IPS-18c (cell line): ENCODE results near the gene SERTAD1.

Experiments
- H3K4me3 ChIP-seq: 2 replicates; pipeline ENCODE4 v1.7.0; 2013; ENCODE audit warnings: low read depth, mild to moderate bottlenecking, low read length, moderate library complexity; ENCODE audit not compliant: insufficient read depth
- H3K9me3 ChIP-seq: one replicate; pipeline ENCODE4 v1.6.1; 2013; ENCODE audit warnings: mild to moderate bottlenecking, low read length, moderate library complexity; ENCODE audit not compliant: control insufficient read depth, insufficient read depth

Gene SERTAD1

GRCh38 chr19:40395956-40396355 lies 29.8 kb downstream of the SERTAD1 start:
- Histone ChIP-seq H3K4me3 (no peak overlapping the region), H3K9me3 (no peaks in the 10 kb centered on the region)

- Histone ChIP-seq H3K4me3 (no peak overlapping the region), H3K9me3 (no peaks in the 10 kb centered on the region)
Observed at GRCh38 chr19:40394816-40395210, 31.0 kb downstream of the SERTAD1 start.

GRCh38 chr19:40393894-40394815 lies 31.6 kb downstream of the SERTAD1 start:
- no peaks in the 10 kb centered on the region for H3K9me3 ChIP-seq
- H3K4me3 ChIP-seq, result no peak overlapping the region

- no peaks in the 10 kb centered on the region for H3K9me3 ChIP-seq
- H3K4me3 ChIP-seq, result no peak overlapping the region
Observed at GRCh38 chr19:40392894-40393517, 32.8 kb downstream of the SERTAD1 start.

- H3K4me3 ChIP-seq, result no peak overlapping the region
- H3K9me3 ChIP-seq, result no peaks in the 10 kb centered on the region
Observed at GRCh38 chr19:40392123-40392522, 33.7 kb downstream of the SERTAD1 start.

GRCh38 chr19:40390084-40390742 lies 35.6 kb downstream of the SERTAD1 start, which contains the start of gene HIPK4:
HIPK4 (minus strand) TSS chr19:40390181; CDS start chr19:40389902, 279 bp downstream.
- H3K9me3 ChIP-seq, result no peaks in the 10 kb centered on the region
- H3K4me3 ChIP-seq, result no peak within 1 kb of the TSS

- Histone ChIP-seq H3K9me3 (no peaks in the 10 kb centered on the region), H3K4me3 (no peak overlapping the region)
Observed at GRCh38 chr19:40389404-40390083, 36.2 kb downstream of the SERTAD1 start.

GRCh38 chr19:40388481-40388880 lies 37.3 kb downstream of the SERTAD1 start:
- Histone ChIP-seq H3K4me3 (no peak overlapping the region), H3K9me3 (no peaks in the 10 kb centered on the region)

GRCh38 chr19:40387155-40387554 lies 38.6 kb downstream of the SERTAD1 start:
- Histone ChIP-seq H3K4me3 (no peak overlapping the region), H3K9me3 (no peaks in the 10 kb centered on the region)

- Histone ChIP-seq H3K9me3 (no peaks in the 10 kb centered on the region), H3K4me3 (no peak overlapping the region)
Observed at GRCh38 chr19:40383668-40384248, 42.0 kb downstream of the SERTAD1 start.

GRCh38 chr19:40381321-40381720 lies 44.5 kb downstream of the SERTAD1 start:
- Histone ChIP-seq H3K4me3 (no peak overlapping the region), H3K9me3 (no peaks in the 10 kb centered on the region)

GRCh38 chr19:40380199-40381037 lies 45.4 kb downstream of the SERTAD1 start:
- Histone ChIP-seq H3K9me3 (no peaks in the 10 kb centered on the region), H3K4me3 (no peak overlapping the region)

- no peaks in the 10 kb centered on the region for H3K9me3 ChIP-seq
- H3K4me3 ChIP-seq, result no peak overlapping the region
Observed at GRCh38 chr19:40379446-40380198, 46.2 kb downstream of the SERTAD1 start.

GRCh38 chr19:40378509-40378908 lies 47.3 kb downstream of the SERTAD1 start:
- no peaks in the 10 kb centered on the region for H3K9me3 ChIP-seq
- no peak overlapping the region for H3K4me3 ChIP-seq

GRCh38 chr19:40377876-40378385 lies 47.9 kb downstream of the SERTAD1 start:
- Histone ChIP-seq H3K9me3 (no peaks in the 10 kb centered on the region), H3K4me3 (no peak overlapping the region)
